Adrenal gland (tissue), 12 donors: ENCODE results near the gene SEC24D. TPM values are rescaled to one million over a fixed set of nuclear protein-coding genes. Genes with fewer than 3 reads are reported as not detected.

Source experiments
- DNase-seq, 7 donors: peaks; one replicate each; pipeline ENCODE4 v3.0.0-alpha.2; 2019 to 2020
- H3K27ac ChIP-seq, 5 donors: fragments of 200-600 bp; sonication (generic) in 4 of 5; 1 replicate in 3 of 5; 2 replicates in 2 of 5; pipeline versions ENCODE4 v1.5.1 to v1.8.0; 2016 to 2020; ENCODE audit warnings: mild to moderate bottlenecking in 1 of 5
- H3K27me3 ChIP-seq: fragments of 200-600 bp; 2 replicates; pipeline ENCODE4 v1.8.0; 2021
- H3K36me3 ChIP-seq, 2 donors: fragments of 200-600 bp; replicated peaks in 1 of 2; 1 replicate in 1 of 2; 2 replicates in 1 of 2; pipeline versions ENCODE4 v1.5.1 to v1.8.0; 2018 to 2022
- H3K4me1 ChIP-seq, 2 donors: fragments of 200-600 bp; replicated peaks in 1 of 2; 1 replicate in 1 of 2; 2 replicates in 1 of 2; pipeline versions ENCODE4 v1.5.1 to v1.8.0; 2018 to 2021
- H3K4me3 ChIP-seq, 4 donors: fragments of 200-600 bp; sonication (generic) in 3 of 4; one replicate each; pipeline ENCODE4 v1.5.1; 2016 to 2018
- H3K9me3 ChIP-seq, 3 donors: fragments of 200-600 bp; sonication (generic) in 1 of 3; replicated peaks in 1 of 3; 1 replicate in 2 of 3; 2 replicates in 1 of 3; pipeline versions ENCODE4 v1.5.1 to v1.8.0; 2016 to 2021
- CTCF ChIP-seq, 6 experiments: fragments of 450-650 bp in 4 of 6; fragments of 200-600 bp in 2 of 6; sonication (generic) in 1 of 6; IDR thresholded peaks; 1 replicate in 5 of 6; 2 replicates in 1 of 6; pipeline versions ENCODE4 v1.5.1 to v1.8.0; 2016 to 2021; ENCODE audit warnings: antibody characterized with exemption in 6 of 6, mild to moderate bottlenecking in 2 of 6, moderate library complexity in 1 of 6
- POLR2A ChIP-seq, 2 donors: fragments of 450-650 bp; IDR thresholded peaks; one replicate each; pipeline ENCODE4 v1.6.1; 2017; ENCODE audit warnings: antibody characterized with exemption in 2 of 2, mild to moderate bottlenecking in 2 of 2, moderate library complexity in 1 of 2
- WGBS, 4 donors: extraction: QIAGEN DNeasy Blood & Tissue Kit in 2 of 4; methylation state at CpG; one replicate each; pipeline versions ENCODE4 v1.1.5 to v1.1.7; 2013 to 2017; 5-methylcytosine and 5-hydroxymethylcytosine counted together
- intact Hi-C, 2 donors: fragments of 100-400 bp; cut with DNase I; formaldehyde crosslinking; loops; one replicate each; pipeline versions ENCODE4 v1.14.1 to v1.15.0; 2022 to 2023
- polyA plus RNA-seq, 3 donors: library from polyadenylated mRNA; stranded (reverse); fragments of 200-250 nt in 2 of 3; fragments of 350-450 nt in 1 of 3; fragmentation: Illumina TruSeq in 1 of 3; extraction: RNeasy Lipid Tissue Mini Kit (QIAGEN cat#74804) in 1 of 3; gene quantifications; one replicate each; pipeline ENCODE4 v1.2.3, GENCODE V29; 2013 to 2014
- total RNA-seq, 9 donors: library from RNA; depleted of rRNA in 4 of 9; stranded (reverse); fragments of >200 nt in 4 of 9; fragments of 120-200 nt in 1 of 9; fragmentation: NEBNext Ultra II Directional in 1 of 9; extraction: Animal tissue kit (Norgen Biotek cat#: 25700) in 1 of 9; gene quantifications; one replicate each; pipeline versions ENCODE4 v1.1.0 to v1.2.4, GENCODE V29; 2013 to 2023
- donor health status: healthy with polysubstance abuse.
- donor health status: Bipolar disorder and iron deficiency.
- donor health status: DM: yes; HTN: yes; CAD: no.
- donor health status: DM: no; HTN: no; CAD: no.
- donor health status: DM: no; HTN: no; CAD: no.
- donor health status: DM: yes; HTN: yes; CAD: no.

The SEC24D gene
- total and polyA plus RNA-seq, 12 donors, result 5.3 to 93.6 (median 33.8) TPM

DNA sequence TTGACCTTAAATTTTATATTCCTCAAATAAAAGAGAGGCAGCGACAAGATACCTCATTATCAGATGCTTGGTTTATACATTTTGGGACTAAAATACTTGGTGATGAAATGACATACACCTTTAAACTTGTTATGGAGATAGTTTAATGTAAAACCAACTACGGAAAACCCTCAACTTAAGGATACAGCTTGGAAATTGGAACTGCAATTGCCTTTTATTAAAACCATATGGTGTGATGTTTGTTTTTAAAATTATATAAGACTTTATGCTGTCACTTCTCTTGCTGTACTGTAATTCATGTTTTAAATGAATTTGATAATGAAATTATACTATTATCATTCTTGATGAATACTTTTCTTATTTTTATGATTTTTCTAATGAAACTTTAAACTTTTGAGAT lies 124.9 kb downstream of the SEC24D start:
- Histone ChIP-seq H3K27me3 (no peaks in the 10 kb centered on the region), H3K9me3 (no peaks in the 10 kb centered on the region), H3K36me3 (peaks cover 0 to 28% of the 10 kb centered on the region in 2 donors), H3K4me3 (no peak overlapping the region), H3K4me1 (no peaks in the 10 kb centered on the region), H3K27ac (no peak overlapping the region)
- no peak for DNase-seq
- intact Hi-C loops, result no loop called here
- WGBS, 4 donors, result 82 to 95% (median 92%) methylated on average over 2 of the region's 2 CpGs
- no peak for TF ChIP-seq CTCF (IDR thresholded peaks at IDR 0.05)
- no peak for TF ChIP-seq POLR2A (IDR thresholded peaks at IDR 0.05)

GRCh38 chr4:118703118-118703517 lies 132.8 kb downstream of the SEC24D start:
- H3K27me3 ChIP-seq, result no peaks in the 10 kb centered on the region
- no peaks in the 10 kb centered on the region for H3K9me3 ChIP-seq
- WGBS, 4 donors, result 49 to 97% (median 55%) methylated on average over 2 of the region's 2 CpGs
- intact Hi-C loops, result no loop called here
- no peaks in the 10 kb centered on the region for H3K4me1 ChIP-seq
- peaks cover 0 to 66% of the 10 kb centered on the region in 2 donors for H3K36me3 ChIP-seq
- TF ChIP-seq POLR2A (IDR thresholded peaks at IDR 0.05) (no peak), CTCF (IDR thresholded peaks at IDR 0.05) (no peak)
- no peak for DNase-seq
- no peak overlapping the region for H3K27ac ChIP-seq
- H3K4me3 ChIP-seq, result no peak overlapping the region

- intact Hi-C loops, result no loop called here
- 5% methylated on average over 33 to 42 of the region's 42 CpGs for WGBS, 4 donors
Measured at GRCh38 chr4:118684873-118685811, 150.8 kb downstream of the SEC24D start, which contains the start of gene METTL14. TSS of gene METTL14 (plus strand) at chr4:118685392. CDS start at chr4:118685535, 143 bp downstream.

More at GRCh38 chr4:118684873-118685811, 150.8 kb downstream of the SEC24D start, which contains the start of gene METTL14:
- Histone ChIP-seq H3K36me3 (peaks cover 0 to 24% of the 10 kb centered on the region in 2 donors), H3K27me3 (no peaks in the 10 kb centered on the region), H3K4me3 (peak within 1 kb of the TSS; percentile 17 to 92 (median 70)), H3K27ac (peak within 1 kb of the TSS; percentile 59 to 94 (median 89)), H3K4me1 (peaks cover 16 to 21% of the 10 kb centered on the region in 2 donors), H3K9me3 (no peaks in the 10 kb centered on the region)
- peak; percentile 11 to 61 for TF ChIP-seq POLR2A (IDR thresholded peaks at IDR 0.05)
- peak in 4 of 6 experiments; percentile 25 to 49 (median 31) for TF ChIP-seq CTCF (IDR thresholded peaks at IDR 0.05)
- peak; percentile 90 to 97 (median 94) for DNase-seq
